Upper lobe of left lung (tissue), 6 donors: Measurements from ENCODE around the gene FRK. TPM values are rescaled to one million over a fixed set of nuclear protein-coding genes. Genes with fewer than 3 reads are reported as not detected.

Experiments used
- ATAC-seq, 2 donors: fragments of 200-7000 bp; cut with Tn5 transposase; one replicate each; pipeline ENCODE4 v1.9.1; 2022; ENCODE audit warnings: mild to moderate bottlenecking in 2 of 2, moderate library complexity in 2 of 2; ENCODE audit not compliant: low FRiP score in 2 of 2
- DNase-seq, 2 donors: peaks; one replicate each; pipeline ENCODE4 v3.0.0-alpha.2; 2019 to 2020
- H3K27ac ChIP-seq, 4 donors: fragments of 200-600 bp; sonication (generic); one replicate each; pipeline ENCODE4 v1.5.1; 2016 to 2019
- H3K27me3 ChIP-seq, 4 donors: fragments of 200-600 bp; sonication (generic); one replicate each; pipeline ENCODE4 v1.5.1; 2017 to 2019
- H3K36me3 ChIP-seq, 4 donors: fragments of 200-600 bp; sonication (generic); one replicate each; pipeline ENCODE4 v1.5.1; 2016 to 2019
- H3K4me1 ChIP-seq, 4 donors: fragments of 200-600 bp; sonication (generic); one replicate each; pipeline ENCODE4 v1.5.1; 2018 to 2019
- H3K4me3 ChIP-seq, 4 donors: fragments of 200-600 bp; sonication (generic); one replicate each; pipeline ENCODE4 v1.5.1; 2017 to 2019; ENCODE audit warnings: mild to moderate bottlenecking in 2 of 4, moderate library complexity in 1 of 4
- H3K9me3 ChIP-seq, 4 donors: fragments of 200-600 bp; sonication (generic); one replicate each; pipeline ENCODE4 v1.5.1; 2018 to 2019
- EP300 ChIP-seq, 4 donors: sonication (generic); formaldehyde crosslinking; IDR thresholded peaks; one replicate each; pipeline ENCODE4 v1.5.1; 2017; ENCODE audit warnings: antibody characterized with exemption in 4 of 4, control low read depth in 2 of 4
- POLR2A ChIP-seq, 4 donors: fragments of 450-650 bp; IDR thresholded peaks; one replicate each; pipeline ENCODE4 v1.5.1; 2016 to 2017; ENCODE audit warnings: antibody characterized with exemption in 4 of 4, mild to moderate bottlenecking in 2 of 4
- POLR2AphosphoS5 ChIP-seq, 2 donors: sonication (generic); formaldehyde crosslinking; IDR thresholded peaks; one replicate each; pipeline ENCODE4 v1.5.1; 2017; ENCODE audit warnings: antibody characterized with exemption in 2 of 2
- WGBS, 2 donors: methylation state at CpG; one replicate each; pipeline ENCODE4 v1.1.5; 2017 to 2018; 5-methylcytosine and 5-hydroxymethylcytosine counted together
- total RNA-seq, 6 donors: library from RNA; depleted of rRNA in 4 of 6; stranded (reverse); fragments of >200 nt in 4 of 6; gene quantifications; one replicate each; pipeline versions ENCODE4 v1.1.0 to v1.2.1, GENCODE V29; 2016 to 2021
- TF ChIP-seq, protein P1 (sequence below), 6 experiments: fragments of 450-650 bp in 4 of 6; fragments of 200-600 bp in 2 of 6; sonication (generic) in 2 of 6; IDR thresholded peaks; one replicate each; pipeline ENCODE4 v1.5.1; 2016 to 2019; ENCODE audit warnings: antibody characterized with exemption in 6 of 6
- donor health status: DM: no; HTN: no; CAD: no; lungs with moderate emphysema.
- donor health status: DM: no; HTN: yes; CAD: no; lungs with severe emphysema.

The FRK gene
- total RNA-seq, 6 donors from 2014 or later = 2.2 to 9.8 (median 5.9) TPM

DNA sequence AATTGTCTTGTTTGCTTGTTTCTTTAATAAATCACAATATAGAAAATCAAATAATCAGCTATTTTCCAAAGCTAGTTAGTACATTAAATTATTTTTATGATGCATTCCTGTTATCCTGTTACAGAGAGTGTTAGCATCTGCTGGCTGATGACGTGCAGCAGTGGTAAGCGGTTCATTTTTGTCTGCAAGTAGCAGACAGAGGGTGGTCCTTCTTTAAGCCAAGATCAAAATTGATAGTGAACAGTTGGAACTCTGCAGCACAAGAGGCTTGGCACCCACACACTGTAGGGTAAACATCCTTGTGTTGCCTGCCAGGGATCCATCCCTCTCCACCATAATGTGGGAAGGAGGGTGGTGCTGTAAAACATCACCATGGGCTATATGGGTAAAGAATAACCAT lies 158.3 kb downstream of the FRK start:
- TF ChIP-seq POLR2AphosphoS5 (IDR thresholded peaks at IDR 0.05) = no peak
- TF ChIP-seq, protein P1, sequence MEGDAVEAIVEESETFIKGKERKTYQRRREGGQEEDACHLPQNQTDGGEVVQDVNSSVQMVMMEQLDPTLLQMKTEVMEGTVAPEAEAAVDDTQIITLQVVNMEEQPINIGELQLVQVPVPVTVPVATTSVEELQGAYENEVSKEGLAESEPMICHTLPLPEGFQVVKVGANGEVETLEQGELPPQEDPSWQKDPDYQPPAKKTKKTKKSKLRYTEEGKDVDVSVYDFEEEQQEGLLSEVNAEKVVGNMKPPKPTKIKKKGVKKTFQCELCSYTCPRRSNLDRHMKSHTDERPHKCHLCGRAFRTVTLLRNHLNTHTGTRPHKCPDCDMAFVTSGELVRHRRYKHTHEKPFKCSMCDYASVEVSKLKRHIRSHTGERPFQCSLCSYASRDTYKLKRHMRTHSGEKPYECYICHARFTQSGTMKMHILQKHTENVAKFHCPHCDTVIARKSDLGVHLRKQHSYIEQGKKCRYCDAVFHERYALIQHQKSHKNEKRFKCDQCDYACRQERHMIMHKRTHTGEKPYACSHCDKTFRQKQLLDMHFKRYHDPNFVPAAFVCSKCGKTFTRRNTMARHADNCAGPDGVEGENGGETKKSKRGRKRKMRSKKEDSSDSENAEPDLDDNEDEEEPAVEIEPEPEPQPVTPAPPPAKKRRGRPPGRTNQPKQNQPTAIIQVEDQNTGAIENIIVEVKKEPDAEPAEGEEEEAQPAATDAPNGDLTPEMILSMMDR (IDR thresholded peaks at IDR 0.05) = no peak
- H3K4me3 ChIP-seq = no peak overlapping the region
- no peaks in the 10 kb centered on the region for H3K4me1 ChIP-seq
- H3K9me3 ChIP-seq = no peaks in the 10 kb centered on the region
- H3K27me3 ChIP-seq = no peaks in the 10 kb centered on the region
- 82 to 86% methylated on average over 2 of the region's 2 CpGs for WGBS, 2 donors
- no peaks in the 10 kb centered on the region for H3K36me3 ChIP-seq
- H3K27ac ChIP-seq = no peak overlapping the region
- no peak for ATAC-seq
- DNase-seq = no peak

DNA sequence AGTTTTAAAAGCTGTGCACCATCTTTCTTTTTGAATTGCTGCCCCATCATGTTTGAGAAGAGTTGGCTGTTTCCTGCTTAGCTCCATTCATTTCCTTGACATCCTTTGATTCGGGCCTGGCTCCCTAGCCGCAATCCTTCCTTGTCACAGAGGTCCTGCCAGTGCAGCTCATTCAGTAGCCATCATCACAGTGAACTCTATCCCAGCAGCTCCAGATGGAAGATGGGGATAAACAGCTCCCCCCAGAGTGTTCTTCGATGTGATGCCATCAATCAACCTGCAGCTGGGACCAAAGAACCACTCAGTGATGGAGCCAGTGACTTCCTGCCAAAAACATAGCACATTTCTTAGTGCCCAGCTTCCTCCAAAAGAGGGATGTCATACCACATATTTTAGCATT lies 158.8 kb downstream of the FRK start:
- no peak for ATAC-seq
- no peaks in the 10 kb centered on the region for H3K27me3 ChIP-seq
- no peaks in the 10 kb centered on the region for H3K4me1 ChIP-seq
- H3K4me3 ChIP-seq = no peak overlapping the region
- WGBS, 2 donors = 55 to 58% methylated on average over 3 of the region's 3 CpGs
- DNase-seq = no peak
- TF ChIP-seq, protein P1 (IDR thresholded peaks at IDR 0.05) = no peak
- no peak for TF ChIP-seq POLR2AphosphoS5 (IDR thresholded peaks at IDR 0.05)
- TF ChIP-seq POLR2A (IDR thresholded peaks at IDR 0.05) = no peak
- TF ChIP-seq EP300 (IDR thresholded peaks at IDR 0.05) = no peak
- no peaks in the 10 kb centered on the region for H3K9me3 ChIP-seq
- no peaks in the 10 kb centered on the region for H3K36me3 ChIP-seq
- no peak overlapping the region for H3K27ac ChIP-seq

DNA sequence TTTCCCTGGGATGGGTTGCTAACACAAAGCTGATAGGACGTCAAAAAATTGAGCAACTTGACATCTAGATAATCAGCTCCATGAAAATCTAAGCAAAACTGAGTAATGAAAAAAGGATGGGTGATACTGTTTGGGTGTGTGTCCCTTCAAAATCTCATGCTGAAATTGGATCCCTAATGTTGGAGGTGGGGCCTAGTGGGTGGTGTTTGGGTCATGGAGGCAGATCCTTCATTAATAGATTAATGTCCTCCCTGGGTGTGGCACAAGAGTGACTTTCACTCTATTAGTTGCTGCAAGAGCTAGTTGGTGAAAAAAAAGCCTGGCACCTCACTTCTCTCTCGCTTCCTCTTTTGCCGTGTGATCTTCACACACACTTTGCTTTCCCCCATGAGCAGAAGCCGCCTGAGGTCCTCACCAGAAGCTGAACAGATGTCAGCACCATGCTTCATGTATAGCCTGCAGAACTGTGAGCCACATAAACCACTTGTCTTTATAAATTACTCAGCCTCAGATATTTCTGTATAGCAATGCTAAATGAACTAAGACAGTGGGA lies 160.9 kb downstream of the FRK start:
- Histone ChIP-seq H3K27ac (no peak overlapping the region), H3K4me1 (no peaks in the 10 kb centered on the region), H3K36me3 (no peaks in the 10 kb centered on the region), H3K27me3 (no peaks in the 10 kb centered on the region), H3K4me3 (no peak overlapping the region), H3K9me3 (no peaks in the 10 kb centered on the region)
- WGBS, 2 donors = 77 to 78% methylated on average over 4 of the region's 4 CpGs
- DNase-seq (no peak), ATAC-seq (no peak)
- TF ChIP-seq POLR2A (IDR thresholded peaks at IDR 0.05) (no peak), POLR2AphosphoS5 (IDR thresholded peaks at IDR 0.05) (no peak), EP300 (IDR thresholded peaks at IDR 0.05) (no peak)
- TF ChIP-seq, protein P1 (IDR thresholded peaks at IDR 0.05) = no peak

DNA sequence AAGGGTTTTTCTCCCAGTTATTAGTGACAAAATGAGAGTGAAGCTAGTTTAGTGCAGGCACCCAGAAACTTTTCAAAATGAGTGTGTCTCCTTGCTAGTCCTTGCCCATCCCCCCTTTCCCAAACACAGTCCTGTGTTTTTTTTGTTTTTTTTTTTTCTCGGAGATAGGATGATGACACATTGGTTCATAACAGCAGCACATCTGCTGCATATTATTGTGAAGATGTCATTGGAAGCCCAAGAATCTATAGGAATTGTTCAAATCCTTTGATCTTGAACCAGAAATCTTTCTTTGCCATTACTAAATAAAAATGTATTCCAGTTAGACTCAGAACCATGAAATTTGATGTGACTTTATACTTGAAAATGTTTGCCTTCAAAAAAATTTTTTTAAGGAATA lies 162.4 kb downstream of the FRK start:
- H3K9me3 ChIP-seq = no peaks in the 10 kb centered on the region
- H3K27me3 ChIP-seq = no peaks in the 10 kb centered on the region
- 44 to 46% methylated on average over 1 of the region's 1 CpG for WGBS, 2 donors
- ATAC-seq (no peak), DNase-seq (no peak)
- no peak overlapping the region for H3K27ac ChIP-seq
- TF ChIP-seq POLR2A (IDR thresholded peaks at IDR 0.05) (no peak), POLR2AphosphoS5 (IDR thresholded peaks at IDR 0.05) (no peak)
- H3K36me3 ChIP-seq = no peaks in the 10 kb centered on the region
- no peak overlapping the region for H3K4me3 ChIP-seq
- no peaks in the 10 kb centered on the region for H3K4me1 ChIP-seq

DNA sequence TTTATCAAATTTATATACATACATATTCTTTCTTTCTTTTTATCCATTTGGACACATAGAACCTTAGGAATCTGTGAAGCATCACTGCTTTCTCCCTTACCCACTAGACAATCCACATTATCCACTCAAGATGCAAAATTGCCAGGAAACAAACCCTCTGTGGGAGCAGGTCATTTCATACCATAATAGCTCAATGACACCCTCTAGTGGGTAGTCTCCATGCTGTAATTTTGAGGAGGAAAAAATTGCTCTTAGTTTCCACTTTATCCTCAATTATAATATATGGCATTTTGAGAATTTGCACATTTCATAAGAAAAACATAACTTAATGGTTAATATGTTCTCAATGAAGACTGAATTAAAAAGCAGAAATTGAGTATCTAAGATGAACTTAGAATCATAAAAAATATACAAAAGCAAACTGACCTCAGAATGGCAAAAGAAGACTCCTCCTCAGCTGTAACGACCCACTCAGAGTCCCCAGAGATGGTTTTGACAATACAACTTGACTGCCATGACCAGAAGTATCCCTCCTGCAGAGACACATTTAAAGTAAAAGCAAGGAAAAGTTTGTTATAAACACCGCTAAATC lies 164.1 kb downstream of the FRK start:
- Histone ChIP-seq H3K36me3 (no peaks in the 10 kb centered on the region), H3K4me1 (no peaks in the 10 kb centered on the region), H3K9me3 (no peaks in the 10 kb centered on the region), H3K27ac (no peak overlapping the region), H3K27me3 (no peaks in the 10 kb centered on the region), H3K4me3 (no peak overlapping the region)
- no peak for TF ChIP-seq EP300 (IDR thresholded peaks at IDR 0.05)
- TF ChIP-seq, protein P1 (IDR thresholded peaks at IDR 0.05) = peak in 4 of 6 experiments; percentile 31 to 54 (median 32)
- TF ChIP-seq POLR2AphosphoS5 (IDR thresholded peaks at IDR 0.05) = no peak
- DNase-seq = no peak
- peak in 1 of 2 donors; percentile 49 for ATAC-seq
- WGBS, 2 donors = 64 to 68% methylated on average over 2 of the region's 2 CpGs
